HEK293T (cell line): ENCODE data around the gene SLC9A6.

Experiments used
- CTBP1 ChIP-seq: fragments of 450-650 bp; IDR thresholded peaks from 2 replicates; pipeline ENCODE4 v1.6.1; 2016; ENCODE audit warnings: borderline replicate concordance
- ELF4 ChIP-seq: fragments of 450-650 bp; IDR thresholded peaks from 2 replicates; pipeline ENCODE4 v1.6.1; 2017; ENCODE audit warnings: antibody characterized with exemption
- FOXM1 ChIP-seq: fragments of 450-650 bp; IDR thresholded peaks from 2 replicates; pipeline ENCODE4 v1.6.1; 2017; ENCODE audit warnings: mild to moderate bottlenecking, borderline replicate concordance
- L3MBTL2 ChIP-seq: fragments of 450-650 bp; conservative IDR thresholded peaks from 2 replicates; pipeline ENCODE4 v1.6.1; 2016; ENCODE audit warnings: mild to moderate bottlenecking
- LEF1 ChIP-seq: fragments of 450-650 bp; IDR thresholded peaks from 2 replicates; pipeline ENCODE4 v1.6.1; 2017; ENCODE audit warnings: mild to moderate bottlenecking, borderline replicate concordance
- NFRKB ChIP-seq: fragments of 450-650 bp; IDR thresholded peaks from 2 replicates; pipeline ENCODE4 v1.6.1; 2016; ENCODE audit warnings: mild to moderate bottlenecking, moderate library complexity
- SP1 ChIP-seq: fragments of 450-650 bp; IDR thresholded peaks from 2 replicates; pipeline ENCODE4 v1.6.1; 2017
- SUZ12 ChIP-seq: fragments of 450-650 bp; IDR thresholded peaks from 2 replicates; pipeline ENCODE4 v1.6.1; 2016; ENCODE audit warnings: mild to moderate bottlenecking
- ZNF384 ChIP-seq: fragments of 450-650 bp; IDR thresholded peaks from 2 replicates; pipeline ENCODE4 v1.6.1; 2016

- TF ChIP-seq SP1 (no peak), SUZ12 (no peak), FOXM1 (no peak), CTBP1 (no peak), L3MBTL2 (no peak), NFRKB (no peak), ZNF384 (no peak), LEF1 (no peak), ELF4 (no peak)
Observed at GRCh38 chrX:136045008-136045407, 59.8 kb downstream of the SLC9A6 start.
